HG03575 (cell line): ENCODE data around the gene GPC6.

ENCODE experiments used
- ATAC-seq: cut with Tn5 transposase; IDR thresholded peaks from one replicate; pipeline ENCODE4 v1.9.1; 2021; ENCODE audit not compliant: unreplicated experiment, insufficient number of reproducible peaks, low FRiP score; ENCODE audit errors: extremely low read depth

The GPC6 gene

DNA sequence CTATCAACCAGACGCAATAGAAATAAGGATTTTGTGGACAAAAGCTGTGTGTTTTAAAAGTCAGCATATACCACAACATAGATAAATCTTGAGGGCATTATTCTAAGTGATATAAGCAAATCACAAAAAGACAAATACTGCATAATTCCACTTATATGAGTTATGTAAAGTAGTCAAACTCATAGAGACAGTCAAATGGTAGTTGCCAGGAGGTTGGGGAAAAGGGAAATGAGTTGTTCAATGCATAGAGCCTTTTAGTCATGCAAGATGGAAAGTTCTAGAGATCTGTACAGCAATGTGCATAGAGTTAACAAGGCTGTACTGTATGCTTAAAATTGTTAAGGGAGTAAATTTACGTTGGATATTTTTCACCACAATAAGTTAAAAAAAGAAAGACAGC lies 1008.1 kb downstream of the GPC6 start:
- ATAC-seq = no peak

DNA sequence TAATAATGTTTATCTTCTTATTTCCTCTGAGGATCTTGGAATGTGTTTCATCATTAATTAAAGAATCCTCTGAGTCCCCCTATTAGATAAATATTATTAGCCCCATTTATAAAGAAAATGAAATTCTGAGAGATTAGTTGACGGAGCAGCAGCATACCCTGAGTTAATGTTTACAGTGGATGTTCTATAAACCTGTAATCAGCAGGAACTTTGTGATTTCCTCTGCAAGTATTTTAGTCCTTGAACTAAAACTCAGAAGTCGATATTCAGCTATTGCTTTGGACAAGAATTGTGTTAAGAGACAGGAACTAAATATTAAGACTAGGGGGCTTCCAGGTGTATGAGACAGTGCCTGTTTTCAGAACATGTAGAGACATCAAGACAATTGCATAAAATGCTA lies 1009.5 kb downstream of the GPC6 start:
- ATAC-seq = no peak

- ATAC-seq = no peak
These were observed 1010.3 kb downstream of the GPC6 start for GRCh38 chr13:94236872-94237271.

DNA sequence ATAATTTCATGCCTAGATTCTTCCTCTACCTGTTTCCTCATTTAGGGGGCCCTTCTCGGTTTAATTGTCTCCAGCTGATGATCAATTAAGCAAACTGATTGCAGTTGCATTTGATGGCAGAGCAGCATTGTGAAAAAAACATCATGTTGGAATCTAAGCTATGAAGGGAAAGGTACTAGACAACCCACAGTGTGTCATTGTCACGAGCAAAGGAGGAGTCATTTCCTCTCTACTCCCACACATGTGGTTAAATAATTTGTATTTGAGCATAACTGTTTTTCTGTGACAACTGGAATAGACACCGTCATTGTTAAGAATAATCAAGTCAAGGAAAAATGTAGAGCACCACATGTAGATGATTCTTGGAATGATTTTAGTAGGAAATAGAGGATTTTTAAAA lies 1012.5 kb downstream of the GPC6 start:
- no peak for ATAC-seq

- ATAC-seq = no peak
These were observed 1015.9 kb downstream of the GPC6 start for GRCh38 chr13:94242554-94242953.

GRCh38 chr13:94243551-94243950 lies 1016.9 kb downstream of the GPC6 start:
- no peak for ATAC-seq

- no peak for ATAC-seq
These were observed 1019.9 kb downstream of the GPC6 start for GRCh38 chr13:94246495-94246894.

- ATAC-seq = no peak
These were observed 1021.3 kb downstream of the GPC6 start for GRCh38 chr13:94247890-94248289.

GRCh38 chr13:94248454-94249228 lies 1022.0 kb downstream of the GPC6 start:
- ATAC-seq = no peak

- ATAC-seq = no peak
These were observed 1022.9 kb downstream of the GPC6 start for GRCh38 chr13:94249512-94249911.

- ATAC-seq = no peak
These were observed 1025.4 kb downstream of the GPC6 start for GRCh38 chr13:94251831-94252608.

GRCh38 chr13:94254737-94255136 lies 1028.1 kb downstream of the GPC6 start:
- no peak for ATAC-seq

- no peak for ATAC-seq
These were observed 1030.1 kb downstream of the GPC6 start for GRCh38 chr13:94256721-94257120.

DNA sequence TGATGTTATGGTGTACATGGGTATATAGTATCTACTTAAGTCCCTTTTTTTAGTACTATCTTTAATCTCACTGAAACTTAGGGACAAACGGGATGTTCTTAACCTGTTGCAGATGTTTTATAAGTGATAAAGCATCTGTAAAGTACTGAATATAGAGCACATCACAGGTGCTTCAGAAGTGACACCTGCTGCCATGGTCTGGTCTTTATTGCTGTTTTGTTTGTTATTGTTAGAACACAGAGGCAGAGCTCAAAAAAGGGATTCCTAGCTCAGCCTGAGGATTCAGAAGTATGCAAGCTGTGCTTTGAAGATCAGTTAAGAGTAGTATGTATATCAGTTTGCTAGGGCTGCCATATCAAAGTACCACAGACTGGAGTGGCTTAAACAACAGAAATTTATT lies 1033.4 kb downstream of the GPC6 start:
- no peak for ATAC-seq

GRCh38 chr13:94261163-94261562 lies 1034.6 kb downstream of the GPC6 start:
- no peak for ATAC-seq

GRCh38 chr13:94263038-94263437 lies 1036.4 kb downstream of the GPC6 start:
- no peak for ATAC-seq

GRCh38 chr13:94267581-94268366 lies 1041.2 kb downstream of the GPC6 start:
- ATAC-seq = no peak

GRCh38 chr13:94268661-94269060 lies 1042.1 kb downstream of the GPC6 start:
- ATAC-seq = no peak

DNA sequence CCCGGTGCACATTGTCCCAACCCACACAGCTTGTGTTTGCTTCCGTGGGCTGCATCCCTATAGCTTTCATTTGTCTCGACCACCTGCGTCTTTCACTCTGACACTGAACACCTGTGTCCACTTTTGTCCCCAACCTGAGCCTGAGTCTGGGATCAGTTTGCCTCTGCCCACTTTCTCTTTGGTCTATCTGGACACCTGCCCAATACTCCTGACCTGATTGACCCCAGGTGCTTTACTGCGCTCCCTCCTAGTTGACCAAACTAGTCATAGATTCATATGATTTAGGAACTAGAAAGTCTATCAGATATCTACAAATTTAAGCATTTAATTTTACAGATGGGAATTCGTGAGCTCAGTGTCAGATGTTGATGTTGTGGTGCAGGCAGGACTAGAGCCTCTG lies 1043.0 kb downstream of the GPC6 start:
- no peak for ATAC-seq

DNA sequence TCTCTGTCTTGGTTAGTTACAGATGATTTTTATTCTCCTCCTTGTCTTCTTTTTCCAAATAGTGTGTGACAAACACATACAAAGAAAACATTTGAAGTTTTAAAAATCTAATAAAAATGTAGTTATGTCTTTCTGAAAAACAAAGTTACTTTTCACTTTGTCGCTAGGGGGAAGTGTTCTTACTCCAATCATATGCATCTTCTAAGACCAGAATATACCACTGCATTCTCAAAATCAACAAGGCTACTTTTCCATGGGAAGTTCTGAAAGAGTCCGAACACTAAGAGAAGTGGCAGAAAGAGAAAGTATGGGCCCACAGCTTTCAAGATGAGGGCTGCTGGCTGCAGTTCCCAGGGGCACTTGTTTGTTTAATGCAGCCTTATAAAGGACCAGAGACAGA lies 1043.9 kb downstream of the GPC6 start:
- ATAC-seq = no peak
